ENCODE measurements around the gene NKD1.

The NKD1 gene

GRCh38 chr16:50552476-50553101 lies 4.4 kb downstream of the NKD1 start:
- Histone ChIP-seq H3K9me3 (replicated peaks; ENCODE audit: insufficient read depth, low read length) (no peaks in the 10 kb centered on the region), H2AFZ (ENCODE audit: low read length) (no peak overlapping the region), H3K4me1 (ENCODE audit: low read length) (no peaks in the 10 kb centered on the region), H3K27ac (ENCODE audit: low read length) (no peak overlapping the region), H4K20me1 (ENCODE audit: insufficient read depth, low read length) (no peaks in the 10 kb centered on the region), H3K36me3 (replicated peaks; ENCODE audit: insufficient read depth, low read length) (no peaks in the 10 kb centered on the region), H3K9me2 (replicated peaks; ENCODE audit: insufficient read depth, low read length) (no peaks in the 10 kb centered on the region), H3F3A (ENCODE audit: insufficient read depth, low read length) (no peaks in the 10 kb centered on the region), H3K4me2 (ENCODE audit: low read depth, low read length) (no peak overlapping the region), H3K9ac (ENCODE audit: low read length) (no peak overlapping the region), H3K79me2 (ENCODE audit: low read length) (no peaks in the 10 kb centered on the region), H3K4me3 (ENCODE audit: low read length) (no peak overlapping the region), H3K27me3 (replicated peaks; ENCODE audit: insufficient read depth, low read length) (peaks cover 12% of the 10 kb centered on the region)
- no peak for DNase-seq
- no peak for TF ChIP-seq CTCF (IDR thresholded peaks at IDR 0.05; ENCODE audit: low read length)
- TF ChIP-seq EZH2 (optimal IDR thresholded peaks at IDR 0.05; ENCODE audit: low read depth, low read length): no peak
- TF ChIP-seq EZH2phosphoT487 (IDR thresholded peaks at IDR 0.05; ENCODE audit: low read length): no peak

GRCh38 chr16:50553182-50553710 lies 5.0 kb downstream of the NKD1 start:
- Histone ChIP-seq H3K27ac (ENCODE audit: low read length) (no peak overlapping the region), H3K9me3 (replicated peaks; ENCODE audit: insufficient read depth, low read length) (no peaks in the 10 kb centered on the region), H3K4me2 (ENCODE audit: low read depth, low read length) (no peak overlapping the region), H3F3A (ENCODE audit: insufficient read depth, low read length) (no peaks in the 10 kb centered on the region), H2AFZ (ENCODE audit: low read length) (no peak overlapping the region), H3K9me2 (replicated peaks; ENCODE audit: insufficient read depth, low read length) (no peaks in the 10 kb centered on the region), H3K9ac (ENCODE audit: low read length) (no peak overlapping the region), H3K27me3 (replicated peaks; ENCODE audit: insufficient read depth, low read length) (peaks cover 12% of the 10 kb centered on the region), H3K4me1 (ENCODE audit: low read length) (no peaks in the 10 kb centered on the region), H3K4me3 (ENCODE audit: low read length) (no peak overlapping the region), H3K79me2 (ENCODE audit: low read length) (no peaks in the 10 kb centered on the region), H3K36me3 (replicated peaks; ENCODE audit: insufficient read depth, low read length) (no peaks in the 10 kb centered on the region), H4K20me1 (ENCODE audit: insufficient read depth, low read length) (no peaks in the 10 kb centered on the region)
- no peak for DNase-seq
- TF ChIP-seq CTCF (IDR thresholded peaks at IDR 0.05; ENCODE audit: low read length) (no peak), EZH2phosphoT487 (IDR thresholded peaks at IDR 0.05; ENCODE audit: low read length) (no peak), EZH2 (optimal IDR thresholded peaks at IDR 0.05; ENCODE audit: low read depth, low read length) (no peak)

- DNase-seq: no peak
- TF ChIP-seq CTCF (IDR thresholded peaks at IDR 0.05; ENCODE audit: low read length): no peak
- TF ChIP-seq EZH2 (optimal IDR thresholded peaks at IDR 0.05; ENCODE audit: low read depth, low read length): no peak
- TF ChIP-seq EZH2phosphoT487 (IDR thresholded peaks at IDR 0.05; ENCODE audit: low read length): no peak
- no peaks in the 10 kb centered on the region for H3K9me2 ChIP-seq (replicated peaks; ENCODE audit: insufficient read depth, low read length)
- no peaks in the 10 kb centered on the region for H3K36me3 ChIP-seq (replicated peaks; ENCODE audit: insufficient read depth, low read length)
- H2AFZ ChIP-seq (ENCODE audit: low read length): no peak overlapping the region
- H3K27ac ChIP-seq (ENCODE audit: low read length): no peak overlapping the region
- no peaks in the 10 kb centered on the region for H4K20me1 ChIP-seq (ENCODE audit: insufficient read depth, low read length)
- no peak overlapping the region for H3K4me2 ChIP-seq (ENCODE audit: low read depth, low read length)
- no peaks in the 10 kb centered on the region for H3K4me1 ChIP-seq (ENCODE audit: low read length)
- no peaks in the 10 kb centered on the region for H3K9me3 ChIP-seq (replicated peaks; ENCODE audit: insufficient read depth, low read length)
- H3K27me3 ChIP-seq (replicated peaks; ENCODE audit: insufficient read depth, low read length): peaks cover 10% of the 10 kb centered on the region
- H3K4me3 ChIP-seq (ENCODE audit: low read length): no peak overlapping the region
- no peak overlapping the region for H3K9ac ChIP-seq (ENCODE audit: low read length)
- H3K79me2 ChIP-seq (ENCODE audit: low read length): no peaks in the 10 kb centered on the region
- H3F3A ChIP-seq (ENCODE audit: insufficient read depth, low read length): no peaks in the 10 kb centered on the region
Observed at GRCh38 chr16:50553731-50554360, 5.7 kb downstream of the NKD1 start.

Data from MM.1S (cell line).